Stimulated activated CD4-positive, alpha-beta T cell treated with anti-CD3 and anti-CD28 coated beads, Interleukin-15, amount 100 ng/mL, for 1 hour (primary cell): Measurements from ENCODE around the gene COL15A1.
A peak's percentile ranks its signal among the peaks of the same experiment; 100 is the strongest.
"Not testable (repeated sequence)": the region's sequence is repeated elsewhere in the genome, so short reads cannot be mapped to it uniquely, and the experiment has no call there.

Experiments used
- DNase-seq, 2 donors: peaks; one replicate each; pipeline ENCODE4 v3.0.0-alpha.2; 2020; ENCODE audit warnings: low read depth in 1 of 2, low spot score in 1 of 2

The COL15A1 gene

DNA sequence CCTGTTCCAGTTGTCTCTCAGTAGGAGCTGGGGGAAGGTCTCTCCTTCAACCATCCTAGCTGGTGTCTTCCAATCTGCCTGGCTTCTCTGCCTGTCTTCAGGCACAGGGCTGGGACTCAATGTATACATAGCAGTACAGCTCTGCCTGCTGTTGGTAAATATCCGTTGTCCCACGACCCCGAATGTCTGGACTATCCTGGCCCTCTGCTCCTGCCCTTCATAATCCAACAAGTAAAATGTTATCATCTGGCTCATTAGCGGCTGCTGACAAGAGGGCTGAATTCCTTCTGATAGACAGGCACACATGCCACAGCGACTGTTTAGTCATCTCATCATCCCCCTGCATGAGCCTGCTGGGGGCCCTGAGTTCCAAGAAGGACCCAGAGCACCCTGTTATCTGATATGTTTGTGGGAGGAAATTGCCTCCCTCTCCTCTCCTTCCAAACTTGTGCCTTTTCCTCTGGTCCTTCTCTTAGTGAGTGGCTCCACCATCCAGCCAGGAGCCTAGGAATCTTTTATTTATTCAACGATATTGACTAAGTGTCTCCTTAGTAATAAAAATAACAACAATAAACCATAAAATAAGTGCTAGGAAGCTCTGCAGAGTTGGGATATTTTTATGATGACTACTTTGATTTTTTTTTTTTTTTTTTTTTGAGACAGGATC lies 131.7 kb downstream of the COL15A1 start:
- DNase-seq: no peak

GRCh38 chr9:99076030-99076429 lies 132.3 kb downstream of the COL15A1 start:
- no peak for DNase-seq

DNA sequence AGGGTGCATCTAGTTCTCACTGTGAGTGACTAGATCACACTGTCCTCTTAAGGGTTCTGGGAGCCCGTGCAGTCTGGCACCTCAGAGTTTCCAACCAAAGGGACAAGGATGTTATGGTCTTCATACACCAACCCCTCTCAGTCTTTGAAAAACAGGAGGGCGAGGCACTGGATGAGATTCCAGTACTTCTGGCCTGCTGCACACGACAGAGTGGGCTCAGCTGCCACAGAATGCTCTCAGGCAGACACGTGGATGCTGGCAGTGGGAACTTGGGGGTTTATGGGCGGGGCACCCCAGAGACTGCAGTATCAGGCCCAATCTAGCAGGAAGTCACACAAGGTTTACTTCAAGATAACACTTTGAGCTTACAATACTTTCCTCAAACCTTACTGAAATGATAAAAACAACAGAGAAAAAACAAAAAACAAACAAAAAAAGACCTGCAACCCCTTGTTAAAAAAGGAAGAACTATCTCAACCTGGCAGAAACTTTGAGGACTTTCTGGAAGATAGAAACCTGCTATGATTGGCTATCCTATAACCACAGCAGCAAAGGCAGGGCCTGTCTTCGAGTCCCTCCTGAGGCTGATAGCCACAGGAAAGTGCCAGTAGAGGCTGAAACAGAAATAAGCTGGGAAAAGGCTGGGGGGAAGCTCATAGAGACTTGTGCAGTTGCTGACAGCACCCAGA lies 132.9 kb downstream of the COL15A1 start:
- no peak for DNase-seq

- no peak for DNase-seq
Measured at GRCh38 chr9:99078717-99079116, 135.0 kb downstream of the COL15A1 start.

GRCh38 chr9:99079542-99079941 lies 135.8 kb downstream of the COL15A1 start:
- no peak for DNase-seq

GRCh38 chr9:99083051-99083450 lies 139.3 kb downstream of the COL15A1 start:
- DNase-seq: no peak

DNA sequence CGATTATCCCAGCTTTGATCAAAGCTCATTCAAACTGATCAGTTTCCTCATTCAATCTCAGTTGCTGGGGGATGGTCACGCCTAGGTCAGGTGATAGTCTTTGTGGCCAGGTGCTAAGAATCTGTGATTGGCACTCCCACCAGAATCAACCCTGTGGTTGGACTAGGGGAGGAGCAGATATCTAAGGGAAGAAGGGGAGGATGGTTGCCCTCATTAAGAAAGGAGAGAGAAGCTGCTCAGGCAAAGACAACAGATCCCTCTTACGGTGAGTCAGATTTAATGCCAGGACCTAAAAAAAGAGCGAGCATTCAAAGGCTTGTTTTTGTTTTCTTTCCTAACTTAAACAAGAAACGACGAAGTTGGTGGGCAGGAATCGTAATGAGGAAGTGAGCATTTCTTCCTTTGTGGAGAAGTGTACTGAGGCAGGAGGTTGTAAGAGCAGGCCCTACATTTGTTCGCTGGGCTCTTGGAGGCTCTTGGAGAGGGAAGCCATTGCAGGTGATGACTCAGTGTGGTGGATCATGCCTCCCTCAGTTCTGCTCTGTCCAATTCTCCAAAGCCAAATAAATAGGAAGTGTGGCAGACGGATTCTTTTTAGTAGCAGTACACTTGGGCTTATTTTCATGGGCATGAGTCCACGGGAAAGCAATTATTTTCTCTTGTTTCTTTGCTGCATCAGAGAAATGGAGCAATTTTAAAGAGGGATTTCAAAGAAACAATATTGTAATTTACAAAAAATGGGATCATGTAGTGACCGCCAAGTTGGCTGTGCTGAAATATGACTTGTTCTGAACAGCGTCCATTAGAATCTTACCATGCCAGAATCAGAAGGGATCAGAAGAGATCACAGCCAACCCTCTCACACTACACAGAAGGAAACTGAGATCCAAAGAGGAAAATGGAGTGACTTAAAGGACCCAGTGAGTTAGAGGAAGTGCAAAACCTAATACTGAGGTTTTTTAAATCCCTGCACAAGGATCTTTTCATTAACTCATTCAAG lies 142.5 kb downstream of the COL15A1 start:
- DNase-seq: no peak

DNA sequence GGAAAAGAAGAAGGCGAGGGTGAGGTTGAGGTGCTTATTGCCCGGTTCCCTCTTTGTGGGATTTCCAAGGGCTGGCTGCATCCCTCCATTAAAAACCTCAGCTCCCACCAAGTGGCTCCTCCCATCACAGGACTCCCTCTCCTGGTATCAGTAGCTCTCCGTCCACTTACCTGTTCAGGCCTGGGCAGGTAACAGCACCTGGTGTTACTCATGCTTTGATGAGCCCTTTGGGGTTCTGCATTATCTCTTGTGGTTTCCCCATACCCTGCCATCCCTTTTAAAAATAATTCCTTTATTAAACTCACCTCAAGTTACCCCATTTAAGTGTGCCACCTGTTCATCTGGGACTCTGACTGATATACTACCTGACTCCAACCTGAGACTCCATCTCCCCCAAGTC lies 143.8 kb downstream of the COL15A1 start:
- DNase-seq: no peak

DNA sequence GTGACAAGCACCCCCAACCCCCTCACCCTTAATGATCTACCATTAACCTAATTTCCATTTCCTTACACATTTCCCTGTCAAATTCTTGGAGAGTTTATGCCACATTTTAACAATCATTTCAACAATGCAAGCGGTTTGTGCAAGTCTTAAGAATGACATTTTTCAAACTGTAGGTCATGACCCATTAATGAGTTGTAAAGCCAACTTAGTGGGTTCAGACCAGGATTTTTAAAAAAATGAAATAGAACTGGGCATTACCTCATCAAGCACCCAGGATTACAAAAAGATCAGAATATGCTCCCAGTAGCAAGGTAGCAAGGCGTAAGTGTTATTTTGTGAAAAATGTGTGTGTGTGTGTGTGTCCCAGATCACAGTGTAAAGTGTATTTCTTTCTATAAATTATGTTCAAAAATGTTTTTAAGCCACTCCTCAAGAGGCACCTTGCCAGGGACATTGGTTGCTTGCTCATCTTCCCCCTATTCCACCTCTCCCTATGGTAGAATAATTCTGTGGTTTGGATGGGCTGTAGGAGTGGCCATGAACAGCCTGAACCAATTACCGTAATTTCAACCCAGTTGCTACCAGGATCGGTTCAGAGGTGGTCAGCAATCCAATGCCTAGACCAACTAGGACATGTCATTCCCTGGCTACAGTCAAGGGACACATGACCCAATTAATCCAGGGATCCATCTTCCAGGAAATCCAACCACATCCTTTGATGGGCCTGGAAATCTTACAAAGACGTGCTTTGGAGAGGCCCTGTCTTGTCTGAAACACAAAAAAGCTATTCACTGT lies 146.8 kb downstream of the COL15A1 start:
- no peak for DNase-seq

GRCh38 chr9:99092643-99093491 lies 149.2 kb downstream of the COL15A1 start:
- DNase-seq: peak in 1 of 2 donors; percentile 2

- no peak for DNase-seq
Measured at GRCh38 chr9:99093492-99093791, 149.7 kb downstream of the COL15A1 start.

GRCh38 chr9:99095565-99095964 lies 151.9 kb downstream of the COL15A1 start:
- no peak for DNase-seq

DNA sequence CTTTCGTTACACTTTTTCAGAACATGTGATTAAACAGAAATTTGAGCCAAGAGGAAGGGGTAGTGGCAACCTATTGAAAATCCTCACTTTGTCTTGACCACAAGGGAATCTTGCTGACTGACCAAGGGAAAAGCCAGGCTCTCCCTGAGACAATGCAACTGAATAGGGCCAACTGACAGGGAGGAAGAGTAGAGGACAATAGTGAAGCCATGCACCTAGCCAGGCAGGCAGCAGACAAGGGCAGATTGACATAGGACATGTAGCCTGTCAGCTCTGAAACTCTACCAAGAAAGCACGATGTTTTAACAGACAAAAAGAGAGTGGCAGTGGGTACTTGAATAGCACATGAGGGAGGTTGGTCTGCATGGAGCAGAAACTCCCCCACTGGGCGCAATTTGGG lies 152.7 kb downstream of the COL15A1 start:
- no peak for DNase-seq

DNA sequence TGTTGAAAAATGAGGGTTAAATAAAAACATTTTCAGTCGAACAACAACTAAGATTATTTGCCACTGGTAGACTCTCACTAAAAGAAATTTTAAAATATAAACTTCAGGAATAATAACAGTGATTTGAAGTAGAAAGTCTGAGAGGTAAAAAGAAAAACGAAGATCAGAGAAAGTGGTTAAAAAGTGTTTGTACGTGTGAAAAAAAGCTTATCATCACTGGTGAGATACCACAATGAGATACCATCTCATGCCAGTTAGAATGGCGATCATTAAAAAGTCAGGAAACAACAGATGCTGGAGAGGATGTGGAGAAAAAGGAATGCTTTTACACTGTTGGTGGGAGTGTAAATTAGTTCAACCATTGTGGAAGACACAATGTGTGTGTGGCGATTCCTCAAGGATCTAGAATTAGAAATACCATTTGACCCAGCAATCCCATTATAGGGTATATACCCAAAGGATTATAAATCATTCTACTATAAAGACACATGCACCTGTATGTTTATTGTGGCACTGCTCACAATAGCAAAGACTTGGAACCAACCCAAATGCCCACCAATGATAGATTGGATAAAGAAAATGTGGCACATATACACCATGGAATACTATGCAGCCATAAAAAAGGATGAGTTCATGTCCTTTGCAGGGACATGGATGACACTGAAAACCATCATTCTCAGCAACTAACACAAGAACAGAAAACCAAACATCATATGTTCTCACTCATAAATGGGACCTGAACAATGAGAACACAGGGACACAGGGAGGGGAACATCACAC lies 156.3 kb downstream of the COL15A1 start:
- DNase-seq: not testable (repeated sequence)

- DNase-seq: no peak
Measured at GRCh38 chr9:99101271-99101670, 157.6 kb downstream of the COL15A1 start.

GRCh38 chr9:99101812-99102211 lies 158.1 kb downstream of the COL15A1 start:
- no peak for DNase-seq

DNA sequence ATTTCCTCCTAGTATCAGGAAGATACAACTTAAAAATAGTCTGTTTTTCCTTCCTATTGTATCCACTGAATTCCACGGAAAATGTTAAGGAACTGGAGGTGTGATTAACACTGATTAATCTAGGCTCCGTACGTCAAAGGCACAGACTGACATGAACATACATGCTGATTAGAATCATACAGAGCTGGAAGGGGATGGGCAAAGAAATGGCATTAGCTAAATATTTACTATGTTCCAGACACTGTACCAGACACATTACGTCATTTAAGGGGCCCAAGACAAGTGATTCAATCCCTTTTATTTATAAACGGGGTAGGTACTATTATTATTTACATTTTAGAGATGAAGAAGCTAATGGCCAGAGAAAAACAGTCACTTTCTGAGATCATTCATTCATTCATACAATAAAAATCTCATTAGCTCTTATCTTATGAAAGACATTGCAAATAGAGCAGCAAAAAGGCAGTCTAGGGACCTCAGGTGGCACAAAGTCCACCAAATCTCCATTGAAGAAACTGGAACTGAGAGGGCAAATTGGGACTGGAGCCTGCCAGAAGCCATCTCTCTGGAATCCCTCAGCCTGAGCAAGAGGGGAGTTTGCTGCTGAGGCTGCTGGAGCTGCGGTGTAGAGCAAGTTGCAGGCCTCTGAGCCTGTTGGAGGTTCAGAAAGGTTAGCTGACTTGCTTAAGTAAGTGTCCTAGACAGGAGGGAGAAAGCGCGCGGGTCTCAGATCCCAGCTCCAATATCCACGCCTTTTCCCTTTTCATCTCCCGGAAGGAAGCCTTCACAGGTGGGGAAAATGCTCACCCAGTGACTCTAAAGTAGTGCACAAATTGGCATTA lies 159.6 kb downstream of the COL15A1 start:
- no peak for DNase-seq

DNA sequence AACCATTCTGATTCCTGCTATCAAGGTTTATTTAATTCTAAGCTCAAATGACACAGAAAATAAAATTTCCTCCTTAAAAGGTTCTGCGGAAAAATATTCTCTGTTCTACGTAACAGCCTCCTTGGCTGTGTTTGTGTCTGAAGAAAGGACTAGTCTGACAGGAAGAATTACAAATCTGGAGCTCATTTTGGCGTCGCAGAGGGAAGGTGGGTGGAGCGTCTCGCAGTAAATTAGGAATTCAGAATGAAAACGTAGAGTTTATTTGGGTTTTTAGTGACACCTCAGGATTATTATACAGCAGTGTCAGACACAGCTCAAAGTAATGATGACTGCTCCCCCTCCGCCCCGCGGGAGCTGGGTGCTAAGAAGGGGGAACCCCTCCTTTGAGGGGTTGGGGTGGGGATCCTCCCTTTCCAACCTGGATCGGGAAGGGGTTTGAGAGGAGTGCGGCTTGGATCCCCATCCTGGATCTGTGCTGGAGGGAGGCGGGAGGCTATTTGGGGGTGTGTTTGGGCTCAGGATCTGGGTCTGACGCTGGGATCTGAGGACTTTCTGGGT lies 160.3 kb downstream of the COL15A1 start:
- DNase-seq: no peak
